Pancreas (tissue), 10 donors: ENCODE data around the gene OR4S2. TPM values are rescaled to one million over a fixed set of nuclear protein-coding genes. Genes with fewer than 3 reads are reported as not detected.
A peak's percentile ranks its signal among the peaks of the same experiment; 100 is the strongest.

Experiments
- ATAC-seq, 4 donors: fragments of 200-7000 bp; cut with Tn5 transposase; one replicate each; pipeline versions ENCODE4 v1.8.0 to v1.9.1; 2020; ENCODE audit warnings: mild to moderate bottlenecking in 4 of 4, moderate library complexity in 4 of 4
- DNase-seq, 6 donors: peaks; one replicate each; pipeline ENCODE4 v3.0.0-alpha.2; 2020
- FAIRE-seq: peaks from 2 replicates; lab custom pipeline; 2012; peaks lifted over from hg19 to GRCh38; lab: Jason Lieb, UNC
- H3K27ac ChIP-seq, 4 donors: fragments of 200-600 bp; sonication (generic); 1 replicate in 3 of 4; 2 replicates in 1 of 4; pipeline versions ENCODE4 v1.5.0 to v1.8.0; 2020
- H3K27me3 ChIP-seq, 4 donors: fragments of 200-600 bp; one replicate each; pipeline ENCODE4 v1.8.0; 2021
- H3K36me3 ChIP-seq, 3 donors: fragments of 200-600 bp; sonication (generic) in 1 of 3; one replicate each; pipeline versions ENCODE4 v1.5.0 to v1.8.0; 2020 to 2021
- H3K4me1 ChIP-seq, 3 donors: fragments of 200-600 bp; one replicate each; pipeline ENCODE4 v1.8.0; 2021
- H3K4me3 ChIP-seq, 4 donors: fragments of 200-600 bp; sonication (generic) in 2 of 4; one replicate each; pipeline versions ENCODE4 v1.5.0 to v1.8.0; 2020 to 2021
- H3K9me3 ChIP-seq, 4 donors: fragments of 200-600 bp; one replicate each; pipeline ENCODE4 v1.8.0; 2021
- CTCF ChIP-seq, 4 donors: fragments of 200-600 bp; sonication (generic) in 3 of 4; IDR thresholded peaks; one replicate each; pipeline versions ENCODE4 v1.5.0 to v1.8.0; 2021; ENCODE audit warnings: antibody characterized with exemption in 4 of 4
- WGBS, 2 donors: extraction: QIAGEN DNeasy Blood & Tissue Kit; methylation state at CpG; one replicate each; pipeline ENCODE4 v1.1.7; 2013; 5-methylcytosine and 5-hydroxymethylcytosine counted together
- intact Hi-C, 3 donors: fragments of 100-400 bp; cut with DNase I; formaldehyde crosslinking; loops; one replicate each; pipeline versions ENCODE4 v1.11.1 to v1.14.2; 2022
- polyA plus RNA-seq, 2 donors: library from polyadenylated mRNA; stranded (reverse); fragments of 200-250 nt; gene quantifications; one replicate each; pipeline ENCODE4 v1.2.3, GENCODE V29; 2013
- total RNA-seq, 6 donors: library from RNA; stranded (reverse); fragmentation: NEBNext Ultra II Directional in 4 of 6; extraction: Animal tissue kit (Norgen Biotek cat#: 25700) in 4 of 6; gene quantifications; one replicate each; pipeline versions ENCODE4 v1.2.1 to v1.2.4, GENCODE V29; 2021 to 2023
- donor health status: healthy with polysubstance abuse.
- donor health status: DM: no; HTN: no; CAD: no; lungs with moderate emphysema.
- donor health status: DM: no; HTN: no; CAD: no.
- donor health status: control.
- donor health status: control.
- donor health status: Bipolar disorder and iron deficiency.
- donor health status: DM: yes; HTN: yes; CAD: no.
- donor health status: DM: no; HTN: no; CAD: no.
- donor health status: DM: no; HTN: no; CAD: no.
- donor health status: DM: yes; HTN: yes; CAD: no.

Gene OR4S2
- total and polyA plus RNA-seq, 8 donors, result not detected

- H3K36me3 ChIP-seq, result no peaks in the 10 kb centered on the region
- FAIRE-seq (no peak), DNase-seq (no peak), ATAC-seq (no peak)
- 30 to 40% methylated on average over 2 of the region's 2 CpGs for WGBS, 2 donors
- H3K27ac ChIP-seq, result no peak overlapping the region
- no peaks in the 10 kb centered on the region for H3K27me3 ChIP-seq
- no peaks in the 10 kb centered on the region for H3K9me3 ChIP-seq
- H3K4me1 ChIP-seq, result no peaks in the 10 kb centered on the region
- H3K4me3 ChIP-seq, result no peak overlapping the region
- intact Hi-C loops, result no loop called here
- TF ChIP-seq CTCF (IDR thresholded peaks at IDR 0.05), result no peak
Observed at GRCh38 chr11:55669376-55669775, 21.2 kb downstream of the OR4S2 start.

- FAIRE-seq (no peak), DNase-seq (no peak)
- WGBS, 2 donors, result 38 to 50% methylated on average over 5 of the region's 5 CpGs
Observed at GRCh38 chr11:55673860-55674259, 25.7 kb downstream of the OR4S2 start.

GRCh38 chr11:55697817-55698216 is 49.7 kb downstream of the OR4S2 start:
- ATAC-seq (no peak), DNase-seq (no peak), FAIRE-seq (no peak)
- Histone ChIP-seq H3K9me3 (no peaks in the 10 kb centered on the region), H3K27ac (no peak overlapping the region), H3K4me3 (no peak overlapping the region), H3K27me3 (no peaks in the 10 kb centered on the region), H3K4me1 (no peaks in the 10 kb centered on the region), H3K36me3 (no peaks in the 10 kb centered on the region)
- TF ChIP-seq CTCF (IDR thresholded peaks at IDR 0.05), result no peak
- 62 to 73% methylated on average over 3 of the region's 3 CpGs for WGBS, 2 donors
- intact Hi-C loops, result no loop called here

More at GRCh38 chr11:55673860-55674259, 25.7 kb downstream of the OR4S2 start:
- H3K4me3 ChIP-seq, result no peak overlapping the region
- H3K4me1 ChIP-seq, result no peaks in the 10 kb centered on the region
- H3K9me3 ChIP-seq, result no peaks in the 10 kb centered on the region
- intact Hi-C loops, result no loop called here
- H3K27ac ChIP-seq, result no peak overlapping the region
- no peaks in the 10 kb centered on the region for H3K27me3 ChIP-seq
- no peak for TF ChIP-seq CTCF (IDR thresholded peaks at IDR 0.05)
- no peaks in the 10 kb centered on the region for H3K36me3 ChIP-seq
- ATAC-seq, result no peak

GRCh38 chr11:55701429-55701828 is 53.3 kb downstream of the OR4S2 start:
- no peak overlapping the region for H3K4me3 ChIP-seq
- intact Hi-C loops, result no loop called here
- no peak for TF ChIP-seq CTCF (IDR thresholded peaks at IDR 0.05)
- WGBS, 2 donors, result 59 to 65% methylated on average over 4 of the region's 4 CpGs
- H3K27me3 ChIP-seq, result no peaks in the 10 kb centered on the region
- ATAC-seq (no peak), DNase-seq (peak in 1 of 6 donors; percentile 7), FAIRE-seq (no peak)
- no peak overlapping the region for H3K27ac ChIP-seq
- no peaks in the 10 kb centered on the region for H3K36me3 ChIP-seq
- H3K9me3 ChIP-seq, result no peaks in the 10 kb centered on the region
- H3K4me1 ChIP-seq, result no peaks in the 10 kb centered on the region

Other genes starting within 250 kb of the OR4S2 start
- gene OR4C15, start 93.9 kb upstream of the OR4S2 start, total RNA-seq, result not detected
- gene OR4C15, start 93.9 kb upstream of the OR4S2 start, polyA plus RNA-seq, result not detected
- gene OR4C16, start 76.2 kb upstream of the OR4S2 start, total RNA-seq, result not detected
- not detected for gene OR4C16, start 76.2 kb upstream of the OR4S2 start, polyA plus RNA-seq
- not detected for gene OR4C11, start 40.7 kb upstream of the OR4S2 start, total RNA-seq
- not detected for gene OR4C11, start 40.7 kb upstream of the OR4S2 start, polyA plus RNA-seq
- not detected for gene OR4P4, start 13.2 kb upstream of the OR4S2 start, total RNA-seq
- not detected for gene OR4P4, start 13.2 kb upstream of the OR4S2 start, polyA plus RNA-seq
- gene OR4C6, start 13.9 kb downstream of the OR4S2 start, total RNA-seq, result not detected
- gene OR4C6, start 13.9 kb downstream of the OR4S2 start, polyA plus RNA-seq, result not detected
- not detected for gene OR5D13, start 125.1 kb downstream of the OR4S2 start, total RNA-seq
- gene OR5D13, start 125.1 kb downstream of the OR4S2 start, polyA plus RNA-seq, result not detected
- not detected for gene OR5D14, start 147.2 kb downstream of the OR4S2 start, total RNA-seq
- not detected for gene OR5D14, start 147.2 kb downstream of the OR4S2 start, polyA plus RNA-seq
- gene OR5L1, start 163.0 kb downstream of the OR4S2 start, total RNA-seq, result not detected
- not detected for gene OR5L1, start 163.0 kb downstream of the OR4S2 start, polyA plus RNA-seq
- gene OR5D18, start 171.3 kb downstream of the OR4S2 start, total RNA-seq, result not detected
- gene OR5D18, start 171.3 kb downstream of the OR4S2 start, polyA plus RNA-seq, result not detected
- not detected for gene OR5L2, start 178.9 kb downstream of the OR4S2 start, total RNA-seq
- gene OR5L2, start 178.9 kb downstream of the OR4S2 start, polyA plus RNA-seq, result not detected
- not detected for gene OR5D16, start 190.4 kb downstream of the OR4S2 start, total RNA-seq
- gene OR5D16, start 190.4 kb downstream of the OR4S2 start, polyA plus RNA-seq, result not detected
- gene TRIM51, start 235.0 kb downstream of the OR4S2 start, total RNA-seq, result not detected
- not detected for gene TRIM51, start 235.0 kb downstream of the OR4S2 start, polyA plus RNA-seq